ENCODE data around the gene KRT78.

DNA sequence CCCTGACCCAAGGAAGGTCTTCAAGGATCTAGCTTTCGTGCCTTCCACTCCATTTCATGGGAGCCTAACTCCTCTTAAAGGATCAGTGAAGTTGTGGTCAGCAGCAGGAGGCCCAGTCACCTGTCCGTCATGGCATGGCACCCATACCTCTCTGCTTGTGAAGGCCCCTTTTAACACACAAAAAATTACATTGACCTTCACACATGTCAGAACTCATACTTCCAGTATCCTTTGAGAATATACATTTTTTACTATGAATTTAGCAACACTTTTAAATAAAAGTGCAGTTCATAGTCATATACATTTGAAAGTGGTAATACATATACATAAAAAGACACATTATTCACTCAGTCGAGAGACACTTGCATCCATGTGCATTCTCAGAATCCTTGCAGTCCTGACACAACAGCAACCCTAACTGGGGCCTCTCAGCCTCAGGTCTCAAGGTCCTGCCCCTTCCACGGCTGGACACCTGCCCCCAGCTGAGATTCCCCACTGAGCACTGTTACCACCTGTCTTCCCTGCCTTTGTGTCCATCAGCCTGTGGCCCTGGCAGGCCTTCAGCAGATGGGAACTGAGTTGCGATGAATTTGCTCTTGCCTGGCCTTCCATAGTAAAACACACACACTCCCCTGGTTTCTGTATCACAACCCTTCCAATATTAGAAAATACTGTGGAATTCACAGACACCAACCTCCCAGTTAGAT is 49.1 kb downstream of the KRT78 start:
- TF ChIP-seq, protein P1, sequence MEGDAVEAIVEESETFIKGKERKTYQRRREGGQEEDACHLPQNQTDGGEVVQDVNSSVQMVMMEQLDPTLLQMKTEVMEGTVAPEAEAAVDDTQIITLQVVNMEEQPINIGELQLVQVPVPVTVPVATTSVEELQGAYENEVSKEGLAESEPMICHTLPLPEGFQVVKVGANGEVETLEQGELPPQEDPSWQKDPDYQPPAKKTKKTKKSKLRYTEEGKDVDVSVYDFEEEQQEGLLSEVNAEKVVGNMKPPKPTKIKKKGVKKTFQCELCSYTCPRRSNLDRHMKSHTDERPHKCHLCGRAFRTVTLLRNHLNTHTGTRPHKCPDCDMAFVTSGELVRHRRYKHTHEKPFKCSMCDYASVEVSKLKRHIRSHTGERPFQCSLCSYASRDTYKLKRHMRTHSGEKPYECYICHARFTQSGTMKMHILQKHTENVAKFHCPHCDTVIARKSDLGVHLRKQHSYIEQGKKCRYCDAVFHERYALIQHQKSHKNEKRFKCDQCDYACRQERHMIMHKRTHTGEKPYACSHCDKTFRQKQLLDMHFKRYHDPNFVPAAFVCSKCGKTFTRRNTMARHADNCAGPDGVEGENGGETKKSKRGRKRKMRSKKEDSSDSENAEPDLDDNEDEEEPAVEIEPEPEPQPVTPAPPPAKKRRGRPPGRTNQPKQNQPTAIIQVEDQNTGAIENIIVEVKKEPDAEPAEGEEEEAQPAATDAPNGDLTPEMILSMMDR (IDR thresholded peaks at IDR 0.05): no peak
- TF ChIP-seq EZH2 (IDR thresholded peaks at IDR 0.05; ENCODE audit: borderline replicate concordance, insufficient read depth, low read depth, low read length, poor library complexity, severe bottlenecking): no peak
